Thymus (tissue), 2 donors: ENCODE data around the gene ZNF232. TPM values are rescaled to one million over a fixed set of nuclear protein-coding genes. Genes with fewer than 3 reads are reported as not detected.

Source experiments
- polyA plus RNA-seq: library from polyadenylated mRNA; stranded (reverse); fragments of 200-250 nt; gene quantifications from one replicate; pipeline ENCODE4 v1.2.3, GENCODE V29; 2013
- total RNA-seq: library from RNA; stranded (reverse); fragments of 120-200 nt; gene quantifications from one replicate; pipeline ENCODE4 v1.2.4, GENCODE V29; 2013
- donor health status: healthy.

Gene ZNF232
- total and polyA plus RNA-seq, 2 donors = 9.5 to 9.9 TPM

Other genes with a start within 250 kb of the ZNF232 start
- 0.57 TPM for gene C17orf107, start 212.3 kb downstream of the ZNF232 start, total RNA-seq
- 1.2 TPM for gene C17orf107, start 212.3 kb downstream of the ZNF232 start, polyA plus RNA-seq
- gene CHRNE, start 208.8 kb downstream of the ZNF232 start, total RNA-seq = 0.24 TPM
- gene CHRNE, start 208.8 kb downstream of the ZNF232 start, polyA plus RNA-seq = 1.9 TPM
- 0.14 TPM for gene GP1BA, start 179.6 kb downstream of the ZNF232 start, total RNA-seq
- 0.09 TPM for gene GP1BA, start 179.6 kb downstream of the ZNF232 start, polyA plus RNA-seq
- gene SLC25A11, start 171.8 kb downstream of the ZNF232 start, total RNA-seq = 46.7 TPM
- 30.9 TPM for gene SLC25A11, start 171.8 kb downstream of the ZNF232 start, polyA plus RNA-seq
- 73.0 TPM for gene RNF167, start 171.6 kb downstream of the ZNF232 start, total RNA-seq
- gene RNF167, start 171.6 kb downstream of the ZNF232 start, polyA plus RNA-seq = 189 TPM
- 635 TPM for gene PFN1, start 163.3 kb downstream of the ZNF232 start, total RNA-seq
- gene PFN1, start 163.3 kb downstream of the ZNF232 start, polyA plus RNA-seq = 727 TPM
- 12.4 TPM for gene ENO3, start 160.8 kb downstream of the ZNF232 start, total RNA-seq
- gene ENO3, start 160.8 kb downstream of the ZNF232 start, polyA plus RNA-seq = 25.7 TPM
- 60.9 TPM for gene SPAG7, start 144.1 kb downstream of the ZNF232 start, total RNA-seq
- gene SPAG7, start 144.1 kb downstream of the ZNF232 start, polyA plus RNA-seq = 98.8 TPM
- gene CAMTA2, start 124.2 kb downstream of the ZNF232 start, total RNA-seq = 2.8 TPM
- 51.5 TPM for gene CAMTA2, start 124.2 kb downstream of the ZNF232 start, polyA plus RNA-seq
- 0.24 TPM for gene INCA1, start 114.4 kb downstream of the ZNF232 start, total RNA-seq
- gene INCA1, start 114.4 kb downstream of the ZNF232 start, polyA plus RNA-seq = 1.5 TPM
- 10.8 TPM for gene KIF1C, start 113.9 kb downstream of the ZNF232 start, total RNA-seq
- gene KIF1C, start 113.9 kb downstream of the ZNF232 start, polyA plus RNA-seq = 15.4 TPM
- 0.80 TPM for gene SLC52A1, start 76.5 kb downstream of the ZNF232 start, total RNA-seq
- gene SLC52A1, start 76.5 kb downstream of the ZNF232 start, polyA plus RNA-seq = 0.96 TPM
- 3.3 TPM for gene ZFP3, start 33.4 kb downstream of the ZNF232 start, total RNA-seq
- 4.6 TPM for gene ZFP3, start 33.4 kb downstream of the ZNF232 start, polyA plus RNA-seq
- 0.14 TPM for gene USP6, start 4.2 kb upstream of the ZNF232 start, total RNA-seq
- gene USP6, start 4.2 kb upstream of the ZNF232 start, polyA plus RNA-seq = 0.30 TPM
- 12.2 TPM for gene ZNF594, start 80.0 kb upstream of the ZNF232 start, total RNA-seq
- 5.0 TPM for gene ZNF594, start 80.0 kb upstream of the ZNF232 start, polyA plus RNA-seq
- gene SCIMP, start 123.0 kb upstream of the ZNF232 start, total RNA-seq = 0.80 TPM
- 5.1 TPM for gene SCIMP, start 123.0 kb upstream of the ZNF232 start, polyA plus RNA-seq
- gene RABEP1, start 170.4 kb upstream of the ZNF232 start, total RNA-seq = 45.4 TPM
- 31.3 TPM for gene RABEP1, start 170.4 kb upstream of the ZNF232 start, polyA plus RNA-seq